Cardiac muscle cell (in vitro differentiated cells and primary cell): ENCODE measurements around the gene METTL1. TPM values are rescaled to one million over a fixed set of nuclear protein-coding genes. Genes with fewer than 3 reads are reported as not detected.

Source experiments
- DNase-seq, 2 donors: peaks; one replicate each; pipeline versions ENCODE4 v3.0.0 to v3.0.0-alpha.2; 2010 to 2017; ENCODE audit warnings: low read depth in 1 of 2, low spot score in 1 of 2
- H3K27ac ChIP-seq: fragments of 200-600 bp; sonication (generic); 2 replicates; pipeline ENCODE4 v1.5.1; 2016
- H3K27me3 ChIP-seq: fragments of 200-600 bp; sonication (generic); 2 replicates; pipeline ENCODE4 v1.6.0; 2016; ENCODE audit warnings: control low read depth
- H3K36me3 ChIP-seq: fragments of 200-600 bp; sonication (generic); 2 replicates; pipeline ENCODE4 v1.5.1; 2016; ENCODE audit warnings: control low read depth
- H3K4me1 ChIP-seq: fragments of 200-600 bp; sonication (generic); 2 replicates; pipeline ENCODE4 v1.8.1; 2017; ENCODE audit warnings: low read depth, mild to moderate bottlenecking, mixed run types
- H3K4me3 ChIP-seq: fragments of 200-600 bp; sonication (generic); 2 replicates; pipeline ENCODE4 v1.5.1; 2016; ENCODE audit warnings: mild to moderate bottlenecking
- H3K9me3 ChIP-seq: fragments of 200-600 bp; sonication (generic); 2 replicates; pipeline ENCODE4 v1.5.1; 2017; ENCODE audit warnings: low read depth, mild to moderate bottlenecking, control low read depth
- CTCF ChIP-seq: IDR thresholded peaks from 2 replicates; pipeline ENCODE4 v1.5.1; 2012; ENCODE audit warnings: low read depth, mild to moderate bottlenecking, low read length
- polyA plus RNA-seq: library from polyadenylated mRNA; unstranded; fragments of >200 nt; fragmentation: Nextera tagmentation; extraction: Ambion mirVana; gene quantifications from 2 replicates; pipeline ENCODE4 v1.2.1, GENCODE V29; 2016
- total RNA-seq: library from RNA; depleted of rRNA; stranded (reverse); fragments of >200 nt; gene quantifications from 2 replicates; pipeline ENCODE4 v1.2.3, GENCODE V29; 2016

Gene METTL1
- total and polyA plus RNA-seq, 2 experiments from 2014 or later: 8.1 to 21.6 TPM

GRCh38 chr12:57802607-57803006 is 30.7 kb upstream of the METTL1 start:
- no peaks in the 10 kb centered on the region for H3K9me3 ChIP-seq
- no peak overlapping the region for H3K27ac ChIP-seq
- no peak overlapping the region for H3K4me3 ChIP-seq
- no peak for DNase-seq
- no peak for TF ChIP-seq CTCF
- H3K4me1 ChIP-seq: no peaks in the 10 kb centered on the region
- H3K36me3 ChIP-seq: peaks cover 36% of the 10 kb centered on the region
- H3K27me3 ChIP-seq: no peaks in the 10 kb centered on the region

- H3K27me3 ChIP-seq: no peaks in the 10 kb centered on the region
- no peak for TF ChIP-seq CTCF
- no peak for DNase-seq
- no peaks in the 10 kb centered on the region for H3K4me1 ChIP-seq
- no peaks in the 10 kb centered on the region for H3K9me3 ChIP-seq
- no peak overlapping the region for H3K27ac ChIP-seq
- no peak overlapping the region for H3K4me3 ChIP-seq
- peaks cover 41% of the 10 kb centered on the region for H3K36me3 ChIP-seq
Measured at GRCh38 chr12:57800965-57801364, 29.1 kb upstream of the METTL1 start.

GRCh38 chr12:57797933-57798332 is 26.0 kb upstream of the METTL1 start:
- DNase-seq: no peak
- Histone ChIP-seq H3K27ac (no peak overlapping the region), H3K9me3 (no peaks in the 10 kb centered on the region), H3K27me3 (no peaks in the 10 kb centered on the region), H3K4me3 (no peak overlapping the region), H3K36me3 (peaks cover 55% of the 10 kb centered on the region), H3K4me1 (no peaks in the 10 kb centered on the region)
- no peak for TF ChIP-seq CTCF

- Histone ChIP-seq H3K27me3 (no peaks in the 10 kb centered on the region), H3K9me3 (no peaks in the 10 kb centered on the region), H3K36me3 (peaks cover 49% of the 10 kb centered on the region), H3K27ac (no peak overlapping the region), H3K4me3 (no peak overlapping the region), H3K4me1 (no peaks in the 10 kb centered on the region)
- no peak for TF ChIP-seq CTCF
- no peak for DNase-seq
Measured at GRCh38 chr12:57796996-57797395, 25.1 kb upstream of the METTL1 start.

GRCh38 chr12:57795354-57795753 is 23.4 kb upstream of the METTL1 start:
- no peak overlapping the region for H3K4me3 ChIP-seq
- no peak for TF ChIP-seq CTCF
- DNase-seq: no peak
- no peaks in the 10 kb centered on the region for H3K4me1 ChIP-seq
- no peaks in the 10 kb centered on the region for H3K27me3 ChIP-seq
- no peak overlapping the region for H3K27ac ChIP-seq
- H3K9me3 ChIP-seq: no peaks in the 10 kb centered on the region
- H3K36me3 ChIP-seq: peaks cover 56% of the 10 kb centered on the region

- Histone ChIP-seq H3K4me3 (no peak overlapping the region), H3K36me3 (peaks cover 58% of the 10 kb centered on the region), H3K4me1 (no peaks in the 10 kb centered on the region), H3K9me3 (no peaks in the 10 kb centered on the region), H3K27ac (no peak overlapping the region), H3K27me3 (no peaks in the 10 kb centered on the region)
- no peak for TF ChIP-seq CTCF
- DNase-seq: peak in 1 of 2 donors; percentile 79
Measured at GRCh38 chr12:57793920-57794319, 22.0 kb upstream of the METTL1 start.
